ENCODE measurements around the gene NAV2. TPM values are rescaled to one million over a fixed set of nuclear protein-coding genes. Genes with fewer than 3 reads are reported as not detected.

The NAV2 gene
- total RNA-seq, 2 experiments from 2014 or later: 0.26 to 0.67 TPM

DNA sequence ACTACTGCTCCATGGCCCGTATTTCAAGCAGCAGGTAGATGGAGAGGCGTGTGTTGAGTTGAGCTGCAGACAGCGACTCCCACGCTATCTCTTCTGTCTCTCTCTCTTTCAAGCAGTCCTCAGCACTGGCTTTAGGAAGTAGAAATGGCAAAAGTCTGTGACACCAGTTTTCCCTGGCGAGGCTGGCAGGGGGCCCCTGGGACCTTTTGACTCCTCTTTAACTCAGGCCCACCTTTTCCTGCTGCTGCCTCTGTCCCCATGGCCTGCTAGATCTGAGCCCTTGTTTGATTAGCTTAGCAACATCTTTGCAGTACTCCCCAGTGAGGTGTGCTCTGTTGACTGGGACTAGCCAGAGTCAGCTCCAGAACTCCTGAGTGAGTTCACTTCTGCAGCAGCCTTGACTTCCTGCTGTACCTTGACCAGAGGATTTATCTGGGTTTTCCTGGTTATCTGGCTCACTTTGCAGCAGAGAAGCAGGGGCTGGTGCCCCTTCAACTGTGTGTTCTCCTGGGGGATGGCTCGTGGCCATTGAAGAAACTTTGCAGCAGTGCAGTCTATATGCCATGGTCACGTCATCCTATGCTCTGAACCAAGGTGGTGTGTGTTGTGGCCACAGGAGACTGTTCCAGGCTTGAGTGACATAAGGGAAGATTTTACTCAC, 263.8 kb downstream of the NAV2 start:
- DNase-seq (no peak), ATAC-seq (no peak)
- Mint-ChIP-seq H3K36me3 (no peaks in the 10 kb centered on the region), H3K9me3 (ENCODE audit: low read depth) (no peaks in the 10 kb centered on the region), H3K4me3 (no peak overlapping the region), H3K27me3 (peaks cover 30% of the 10 kb centered on the region), H3K4me1 (peaks cover 12% of the 10 kb centered on the region), H3K27ac (no peak overlapping the region)
- CTCF ChIA-PET: no interaction called here

GRCh38 chr11:19977941-19978340, 265.3 kb downstream of the NAV2 start:
- no peaks in the 10 kb centered on the region for H3K36me3 Mint-ChIP-seq

DNA sequence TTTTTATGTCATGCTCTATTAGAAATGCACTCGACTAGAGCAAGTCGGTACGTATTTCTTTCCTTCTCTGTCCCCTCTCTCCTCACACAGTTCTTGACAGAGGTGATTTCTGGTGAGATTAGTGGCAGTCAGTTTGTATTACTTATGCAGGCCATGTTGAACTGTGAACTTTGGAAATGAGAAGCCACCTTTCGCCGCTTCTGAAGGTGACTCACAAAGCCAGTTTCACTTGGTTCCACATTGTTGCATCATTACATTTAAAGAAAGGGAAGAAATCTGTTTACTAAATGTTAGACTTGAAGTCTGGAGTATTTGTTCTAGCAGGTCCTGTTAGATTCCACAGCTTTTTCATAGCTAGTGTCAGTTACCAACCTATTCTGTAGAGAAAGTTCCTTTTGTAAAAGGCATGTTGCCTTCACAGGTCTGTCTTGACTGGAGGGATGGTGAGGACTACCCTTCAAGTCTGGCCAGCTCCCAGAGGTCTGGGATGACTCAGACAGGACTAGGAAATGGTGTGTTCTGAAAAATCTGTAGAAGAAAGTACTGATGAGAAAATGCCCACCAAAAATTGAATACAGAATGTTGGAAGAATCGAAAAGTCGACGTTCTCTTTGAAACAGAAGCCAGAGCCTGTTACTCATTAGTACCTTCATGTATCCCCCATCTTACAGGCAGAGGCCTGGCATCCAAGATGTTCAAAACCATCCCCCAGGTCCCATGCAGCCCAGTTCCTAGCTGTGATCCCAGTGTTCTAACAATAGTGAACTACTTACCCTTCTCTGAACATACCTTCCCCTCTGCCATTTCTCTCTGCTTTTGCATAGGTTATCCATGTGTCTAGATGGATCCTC, 266.3 kb downstream of the NAV2 start:
- H3K4me3 Mint-ChIP-seq: no peak overlapping the region
- H3K27ac Mint-ChIP-seq: no peak overlapping the region
- peaks cover 12% of the 10 kb centered on the region for H3K4me1 Mint-ChIP-seq
- ATAC-seq (peak; percentile 42), DNase-seq (no peak)
- CTCF ChIA-PET: interaction anchor here (0.8 kb wide), 1 partner anchor 42 kb away, joined by 3 read pairs; no protein-coding TSS in a partner anchor
- peaks cover 22% of the 10 kb centered on the region for H3K27me3 Mint-ChIP-seq
- no peaks in the 10 kb centered on the region for H3K36me3 Mint-ChIP-seq
- no peaks in the 10 kb centered on the region for H3K9me3 Mint-ChIP-seq (ENCODE audit: low read depth)

More at GRCh38 chr11:19977941-19978340, 265.3 kb downstream of the NAV2 start:
- no peak for ATAC-seq
- no peak overlapping the region for H3K27ac Mint-ChIP-seq
- H3K4me1 Mint-ChIP-seq: peaks cover 12% of the 10 kb centered on the region
- no peak overlapping the region for H3K4me3 Mint-ChIP-seq
- H3K9me3 Mint-ChIP-seq (ENCODE audit: low read depth): no peaks in the 10 kb centered on the region
- DNase-seq: no peak
- H3K27me3 Mint-ChIP-seq: peaks cover 22% of the 10 kb centered on the region
- CTCF ChIA-PET: no interaction called here

GRCh38 chr11:19979519-19979845, 266.8 kb downstream of the NAV2 start:
- H3K27me3 Mint-ChIP-seq: peaks cover 22% of the 10 kb centered on the region
- DNase-seq (no peak), ATAC-seq (no peak)
- no peaks in the 10 kb centered on the region for H3K9me3 Mint-ChIP-seq (ENCODE audit: low read depth)
- peaks cover 12% of the 10 kb centered on the region for H3K4me1 Mint-ChIP-seq
- CTCF ChIA-PET: interaction anchor here (0.8 kb wide), 1 partner anchor 41 kb away, joined by 3 read pairs; no protein-coding TSS in a partner anchor
- no peak overlapping the region for H3K27ac Mint-ChIP-seq
- no peaks in the 10 kb centered on the region for H3K36me3 Mint-ChIP-seq
- no peak overlapping the region for H3K4me3 Mint-ChIP-seq

DNA sequence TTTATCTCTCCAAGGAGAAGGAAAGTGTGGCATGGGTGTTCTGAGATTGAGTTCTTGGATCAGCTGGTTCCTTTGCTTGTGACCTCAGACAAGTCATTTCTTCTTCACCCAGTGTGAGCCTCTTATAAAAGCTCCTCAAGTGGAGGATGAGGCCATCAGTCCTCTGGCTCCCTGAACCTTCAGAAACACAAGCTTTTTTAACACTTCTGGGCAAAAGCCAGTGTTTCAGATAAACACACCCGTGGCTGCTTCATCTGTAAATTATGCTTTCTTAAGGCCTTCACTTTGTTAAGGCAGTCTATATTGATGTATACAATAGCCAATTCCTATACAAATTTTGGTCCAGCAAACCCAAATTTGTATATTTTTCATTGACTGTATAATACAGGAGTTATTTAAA, 267.8 kb downstream of the NAV2 start:
- H3K9me3 Mint-ChIP-seq (ENCODE audit: low read depth): no peaks in the 10 kb centered on the region
- H3K27ac Mint-ChIP-seq: no peak overlapping the region
- no peak for DNase-seq
- no peak for ATAC-seq
- no peak overlapping the region for H3K4me3 Mint-ChIP-seq
- H3K27me3 Mint-ChIP-seq: peaks cover 25% of the 10 kb centered on the region
- CTCF ChIA-PET: interaction anchor here (0.8 kb wide), 1 partner anchor 17 kb away, joined by 3 read pairs; no protein-coding TSS in a partner anchor
- no peaks in the 10 kb centered on the region for H3K36me3 Mint-ChIP-seq
- H3K4me1 Mint-ChIP-seq: peaks cover 12% of the 10 kb centered on the region

GRCh38 chr11:19980957-19981669, 268.5 kb downstream of the NAV2 start:
- peaks cover 12% of the 10 kb centered on the region for H3K4me1 Mint-ChIP-seq
- H3K27ac Mint-ChIP-seq: no peak overlapping the region
- ATAC-seq: no peak
- H3K36me3 Mint-ChIP-seq: no peaks in the 10 kb centered on the region
- CTCF ChIA-PET: interaction anchor here (0.8 kb wide), 1 partner anchor 147 kb away, joined by 4 read pairs; no protein-coding TSS in a partner anchor
- no peaks in the 10 kb centered on the region for H3K9me3 Mint-ChIP-seq (ENCODE audit: low read depth)
- DNase-seq: no peak
- H3K27me3 Mint-ChIP-seq: peaks cover 25% of the 10 kb centered on the region
- no peak overlapping the region for H3K4me3 Mint-ChIP-seq

DNA sequence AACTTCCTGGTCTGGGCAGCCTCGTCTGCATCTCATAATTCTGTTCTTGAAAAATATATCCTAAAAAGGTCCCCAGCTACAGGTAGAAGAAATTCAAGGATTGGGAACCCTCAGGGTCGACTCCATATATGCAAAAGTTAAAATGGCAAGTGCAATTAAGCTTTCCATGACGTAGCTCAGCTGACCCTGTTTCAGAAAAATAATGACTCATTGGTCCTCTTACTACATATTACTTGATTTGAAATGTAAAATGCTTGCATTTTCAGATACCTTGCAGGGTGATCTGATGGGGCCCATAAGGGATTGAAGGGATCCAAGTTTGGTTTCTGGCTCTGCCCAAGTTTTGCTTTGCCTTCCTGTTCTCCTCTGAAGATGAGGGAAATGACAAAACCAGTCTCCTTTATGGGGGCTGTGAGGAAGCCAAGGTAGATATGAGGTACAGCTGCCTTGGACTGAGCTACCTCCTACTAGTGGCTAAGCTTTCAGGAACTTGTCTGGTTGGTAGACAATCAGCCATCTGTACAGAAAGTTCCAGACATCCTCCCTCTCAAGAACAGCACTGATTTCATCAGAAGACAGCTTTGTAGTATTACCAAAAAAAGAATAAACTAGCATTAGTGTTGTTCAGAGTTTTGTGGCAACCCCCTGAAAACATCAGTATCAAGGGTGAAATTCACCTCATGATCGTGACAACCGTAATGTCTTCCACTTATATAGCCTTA, 270.3 kb downstream of the NAV2 start:
- no peaks in the 10 kb centered on the region for H3K36me3 Mint-ChIP-seq
- DNase-seq: no peak
- H3K27ac Mint-ChIP-seq: no peak overlapping the region
- H3K4me3 Mint-ChIP-seq: no peak overlapping the region
- H3K27me3 Mint-ChIP-seq: peaks cover 14% of the 10 kb centered on the region
- CTCF ChIA-PET: no interaction called here
- H3K9me3 Mint-ChIP-seq (ENCODE audit: low read depth): no peaks in the 10 kb centered on the region
- no peak for ATAC-seq
- H3K4me1 Mint-ChIP-seq: peaks cover 12% of the 10 kb centered on the region

GRCh38 chr11:19984048-19984742, 271.6 kb downstream of the NAV2 start:
- H3K36me3 Mint-ChIP-seq: no peaks in the 10 kb centered on the region
- ATAC-seq: no peak
- H3K4me3 Mint-ChIP-seq: no peak overlapping the region
- H3K4me1 Mint-ChIP-seq: peaks cover 3% of the 10 kb centered on the region
- H3K9me3 Mint-ChIP-seq (ENCODE audit: low read depth): no peaks in the 10 kb centered on the region
- CTCF ChIA-PET: no interaction called here
- no peak for DNase-seq
- H3K27me3 Mint-ChIP-seq: peaks cover 9% of the 10 kb centered on the region
- H3K27ac Mint-ChIP-seq: no peak overlapping the region

GRCh38 chr11:19985111-19985510, 272.5 kb downstream of the NAV2 start:
- Mint-ChIP-seq H3K36me3 (no peaks in the 10 kb centered on the region), H3K4me1 (no peaks in the 10 kb centered on the region), H3K9me3 (ENCODE audit: low read depth) (no peaks in the 10 kb centered on the region), H3K27me3 (peaks cover 3% of the 10 kb centered on the region), H3K4me3 (no peak overlapping the region), H3K27ac (no peak overlapping the region)
- ATAC-seq (no peak), DNase-seq (no peak)
- CTCF ChIA-PET: no interaction called here

DNA sequence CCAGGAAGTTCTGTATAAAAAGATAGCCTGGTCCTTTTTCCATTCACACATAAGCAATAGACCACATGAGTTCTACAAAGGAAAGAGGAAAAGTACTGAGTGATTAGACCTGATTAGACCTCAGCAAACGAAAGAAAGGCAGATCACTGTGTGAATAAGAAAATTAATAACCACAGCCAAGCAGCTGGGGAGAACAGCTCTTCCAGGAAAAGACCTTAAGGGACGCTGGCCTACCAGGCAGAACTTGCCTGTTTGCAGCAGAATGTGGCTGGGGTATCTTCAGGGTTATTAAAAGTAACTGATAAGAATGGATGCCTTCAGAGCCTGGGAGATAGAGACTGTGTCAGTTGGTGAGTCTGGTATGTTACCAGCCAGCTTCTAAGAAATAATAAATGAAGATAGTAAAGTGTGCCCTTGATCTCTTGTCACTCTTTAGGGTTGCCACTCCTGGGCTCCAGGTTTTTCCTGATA, 274.7 kb downstream of the NAV2 start:
- CTCF ChIA-PET: no interaction called here
- H3K4me3 Mint-ChIP-seq: no peak overlapping the region
- H3K27ac Mint-ChIP-seq: no peak overlapping the region
- H3K9me3 Mint-ChIP-seq (ENCODE audit: low read depth): no peaks in the 10 kb centered on the region
- H3K4me1 Mint-ChIP-seq: no peaks in the 10 kb centered on the region
- no peak for ATAC-seq
- no peak for DNase-seq
- peaks cover 3% of the 10 kb centered on the region for H3K27me3 Mint-ChIP-seq
- H3K36me3 Mint-ChIP-seq: no peaks in the 10 kb centered on the region

DNA sequence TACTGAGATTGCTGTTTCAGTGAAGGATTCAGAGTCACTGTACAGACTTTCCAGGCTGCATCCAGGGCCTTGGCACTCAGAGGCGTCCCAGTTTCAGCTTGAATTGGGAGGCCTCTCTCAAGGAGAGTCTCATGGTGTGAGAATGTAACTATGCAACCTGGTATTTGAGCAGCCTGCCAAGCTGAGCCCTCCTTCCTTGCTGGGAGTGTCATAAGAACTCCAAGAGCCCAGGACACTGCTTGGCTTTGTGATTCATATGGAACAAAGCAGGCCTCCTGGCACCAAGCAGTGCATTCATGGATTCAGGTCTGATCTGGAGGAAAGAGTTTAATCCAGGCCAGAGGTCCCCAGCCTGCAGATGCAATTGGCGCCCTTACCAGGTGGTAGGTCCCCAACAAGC, 276.0 kb downstream of the NAV2 start:
- Mint-ChIP-seq H3K9me3 (ENCODE audit: low read depth) (peaks cover 2% of the 10 kb centered on the region), H3K36me3 (no peaks in the 10 kb centered on the region), H3K4me1 (no peaks in the 10 kb centered on the region), H3K4me3 (no peak overlapping the region), H3K27me3 (peaks cover 3% of the 10 kb centered on the region), H3K27ac (no peak overlapping the region)
- no peak for ATAC-seq
- no peak for DNase-seq
- CTCF ChIA-PET: interaction anchor here (1.4 kb wide), 1 partner anchor 144 kb away, joined by 6 read pairs; no protein-coding TSS in a partner anchor

DNA sequence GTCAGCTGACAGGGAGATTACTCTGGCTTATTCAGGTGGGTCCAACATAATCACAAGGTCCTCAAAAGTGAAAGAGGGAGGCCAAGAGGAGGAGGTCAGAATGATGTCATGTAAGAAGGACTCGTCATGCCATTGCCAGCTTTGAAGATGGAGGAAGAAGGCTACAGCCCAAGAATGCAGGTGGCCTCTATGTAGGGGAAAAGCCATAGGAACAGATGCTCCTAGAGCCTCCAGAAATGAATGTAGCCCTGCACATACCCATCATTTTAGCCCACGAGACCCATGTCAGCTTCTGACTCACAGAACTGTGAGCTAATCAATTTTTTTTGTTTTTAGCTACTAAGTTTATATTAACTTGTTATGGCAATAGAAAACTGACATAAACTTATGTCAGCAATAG, 276.6 kb downstream of the NAV2 start:
- no peaks in the 10 kb centered on the region for H3K4me1 Mint-ChIP-seq
- H3K27ac Mint-ChIP-seq: no peak overlapping the region
- DNase-seq (no peak), ATAC-seq (no peak)
- CTCF ChIA-PET: interaction anchor here (1.4 kb wide), 1 partner anchor 144 kb away, joined by 6 read pairs; no protein-coding TSS in a partner anchor
- H3K36me3 Mint-ChIP-seq: no peaks in the 10 kb centered on the region
- peaks cover 2% of the 10 kb centered on the region for H3K9me3 Mint-ChIP-seq (ENCODE audit: low read depth)
- H3K4me3 Mint-ChIP-seq: no peak overlapping the region
- H3K27me3 Mint-ChIP-seq: peaks cover 3% of the 10 kb centered on the region

Measured in activated CD8-positive, alpha-beta memory T cell treated with anti-CD3 and anti-CD28 coated beads, Interleukin-2, amount 10 ng/mL, durations not matched to agents 7 days and 5 days (primary cell).